AG04449 (cell line): ENCODE measurements around the gene BCL2L1.

Source experiments
- CTCF ChIA-PET: fragments of 350-600 bp; formaldehyde crosslinking; extraction: SDS; loops from one replicate; lab custom pipeline; 2021; ENCODE audit warnings: antibody characterized with exemption; lab: Yijun Ruan, JAX
- POLR2A ChIA-PET: fragments of 400-600, 350-600 bp; formaldehyde crosslinking; extraction: SDS; loops from one replicate; lab custom pipeline; 2020; ENCODE audit warnings: antibody characterized with exemption, inconsistent platforms; lab: Yijun Ruan, JAX
- DNase-seq: peaks from one replicate; pipeline ENCODE4 v3.0.0-alpha.2; 2010; ENCODE audit warnings: low read depth, low spot score
- H3K4me3 ChIP-seq: 2 replicates; pipeline ENCODE4 v1.5.1; 2011; ENCODE audit warnings: low read depth, mild to moderate bottlenecking, control low read depth, low read length
- TF ChIP-seq, protein P1 (sequence below): IDR thresholded peaks from one replicate; pipeline ENCODE4 v1.5.1; 2011; ENCODE audit warnings: mild to moderate bottlenecking, moderate library complexity, low read length, control low read depth, inconsistent platforms; ENCODE audit not compliant: insufficient read depth; ENCODE audit errors: missing control alignments

BCL2L1 gene

GRCh38 chr20:31705191-31705590 lies 17.5 kb downstream of the BCL2L1 start:
- TF ChIP-seq, protein P1, sequence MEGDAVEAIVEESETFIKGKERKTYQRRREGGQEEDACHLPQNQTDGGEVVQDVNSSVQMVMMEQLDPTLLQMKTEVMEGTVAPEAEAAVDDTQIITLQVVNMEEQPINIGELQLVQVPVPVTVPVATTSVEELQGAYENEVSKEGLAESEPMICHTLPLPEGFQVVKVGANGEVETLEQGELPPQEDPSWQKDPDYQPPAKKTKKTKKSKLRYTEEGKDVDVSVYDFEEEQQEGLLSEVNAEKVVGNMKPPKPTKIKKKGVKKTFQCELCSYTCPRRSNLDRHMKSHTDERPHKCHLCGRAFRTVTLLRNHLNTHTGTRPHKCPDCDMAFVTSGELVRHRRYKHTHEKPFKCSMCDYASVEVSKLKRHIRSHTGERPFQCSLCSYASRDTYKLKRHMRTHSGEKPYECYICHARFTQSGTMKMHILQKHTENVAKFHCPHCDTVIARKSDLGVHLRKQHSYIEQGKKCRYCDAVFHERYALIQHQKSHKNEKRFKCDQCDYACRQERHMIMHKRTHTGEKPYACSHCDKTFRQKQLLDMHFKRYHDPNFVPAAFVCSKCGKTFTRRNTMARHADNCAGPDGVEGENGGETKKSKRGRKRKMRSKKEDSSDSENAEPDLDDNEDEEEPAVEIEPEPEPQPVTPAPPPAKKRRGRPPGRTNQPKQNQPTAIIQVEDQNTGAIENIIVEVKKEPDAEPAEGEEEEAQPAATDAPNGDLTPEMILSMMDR = no peak
- ChIA-PET CTCF (interaction anchor here (0.5 to 7.4 kb wide), 5 partner anchors 9 to 202 kb away, joined by 3 to 41 read pairs (median 7); partner anchors contain the start of gene BCL2L1), POLR2A (interaction anchor here (0.6 to 1.5 kb wide), 5 partner anchors 7 to 71 kb away, joined by 3 to 9 read pairs (median 4); no protein-coding TSS in a partner anchor)
- H3K4me3 ChIP-seq = no peak overlapping the region
- no peak for DNase-seq

DNA sequence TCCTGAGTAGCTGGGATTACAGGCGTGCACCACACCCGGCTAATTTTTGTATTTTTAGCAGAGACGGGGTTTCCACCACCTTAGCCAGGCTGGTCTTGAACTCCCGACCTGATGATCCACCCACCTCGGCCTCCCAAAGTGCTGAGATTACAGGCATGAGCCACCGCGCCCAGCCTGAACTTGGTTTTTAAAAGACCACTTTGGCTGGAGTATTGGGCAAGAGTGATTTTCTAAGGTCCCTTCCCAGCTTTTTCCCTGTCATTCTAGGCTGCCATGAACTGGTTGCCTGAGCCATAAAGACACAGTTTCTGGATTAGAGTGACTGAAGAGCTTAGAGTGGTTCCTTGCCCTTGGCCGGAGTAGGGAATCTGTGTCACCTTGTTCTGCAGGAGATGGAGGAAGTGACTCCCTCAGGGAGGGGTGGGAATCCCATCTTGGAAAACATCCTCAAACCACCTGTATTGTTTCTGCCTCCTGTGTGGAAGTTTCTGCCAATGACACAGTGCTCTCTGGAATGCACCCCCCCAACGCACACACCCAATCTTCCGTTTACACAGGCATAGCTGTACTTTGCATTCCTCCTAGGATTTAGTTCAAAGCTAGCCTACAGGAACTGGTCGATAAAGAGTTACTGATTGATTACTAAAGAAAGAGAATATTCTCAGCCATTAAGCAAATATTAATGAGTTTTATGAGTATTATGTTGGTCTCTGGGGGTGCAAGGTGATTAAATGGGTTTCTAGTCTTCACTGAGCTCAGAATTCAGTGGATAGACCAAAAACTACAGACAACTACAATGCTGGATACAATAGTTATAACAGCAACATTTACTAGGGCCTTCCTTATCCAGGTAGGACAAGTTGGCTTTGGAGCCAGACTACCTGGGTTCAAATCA lies 18.2 kb downstream of the BCL2L1 start:
- TF ChIP-seq, protein P1 = no peak

DNA sequence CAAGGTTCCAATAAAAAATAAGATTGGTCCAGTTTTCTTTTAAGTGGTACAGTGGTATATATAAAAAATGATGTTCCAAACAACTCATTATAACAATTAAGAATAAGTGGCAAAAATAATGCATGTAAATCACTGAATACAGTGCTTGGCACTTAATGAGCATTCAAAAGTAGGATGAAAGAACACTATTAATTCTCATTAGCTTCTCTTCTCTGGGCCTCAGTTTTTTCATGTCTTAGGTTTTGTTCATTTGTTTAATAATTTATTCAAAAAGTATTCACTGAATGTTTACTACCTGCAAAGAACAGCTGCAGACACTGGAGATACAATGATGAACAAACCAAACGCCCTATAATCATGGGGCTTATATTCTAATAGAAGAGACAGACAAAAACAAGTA lies 21.1 kb downstream of the BCL2L1 start:
- TF ChIP-seq, protein P1 = no peak
- no peak overlapping the region for H3K4me3 ChIP-seq
- POLR2A ChIA-PET = no interaction called here
- CTCF ChIA-PET = interaction anchor here (0.6 to 8.9 kb wide), 8 partner anchors 12 to 139 kb away, joined by 3 to 79 read pairs (median 4); partner anchors contain the start of gene BCL2L1
- DNase-seq = no peak

More for the DNA sequence above, 18.2 kb downstream of the BCL2L1 start:
- ChIA-PET CTCF (interaction anchor here (1.1 to 7.4 kb wide), 5 partner anchors 10 to 70 kb away, joined by 3 to 41 read pairs (median 7); partner anchors contain the start of gene BCL2L1), POLR2A (interaction anchor here (0.6 to 1.5 kb wide), 6 partner anchors 8 to 70 kb away, joined by 3 to 9 read pairs (median 4); no protein-coding TSS in a partner anchor)
- H3K4me3 ChIP-seq = no peak overlapping the region
- no peak for DNase-seq

GRCh38 chr20:31700747-31701146 lies 21.9 kb downstream of the BCL2L1 start:
- ChIA-PET POLR2A (no interaction called here), CTCF (interaction anchor here (0.8 to 8.9 kb wide), 9 partner anchors 9 to 138 kb away, joined by 3 to 79 read pairs (median 5); partner anchors contain the start of gene BCL2L1)
- DNase-seq = no peak
- TF ChIP-seq, protein P1 = no peak
- no peak overlapping the region for H3K4me3 ChIP-seq

DNA sequence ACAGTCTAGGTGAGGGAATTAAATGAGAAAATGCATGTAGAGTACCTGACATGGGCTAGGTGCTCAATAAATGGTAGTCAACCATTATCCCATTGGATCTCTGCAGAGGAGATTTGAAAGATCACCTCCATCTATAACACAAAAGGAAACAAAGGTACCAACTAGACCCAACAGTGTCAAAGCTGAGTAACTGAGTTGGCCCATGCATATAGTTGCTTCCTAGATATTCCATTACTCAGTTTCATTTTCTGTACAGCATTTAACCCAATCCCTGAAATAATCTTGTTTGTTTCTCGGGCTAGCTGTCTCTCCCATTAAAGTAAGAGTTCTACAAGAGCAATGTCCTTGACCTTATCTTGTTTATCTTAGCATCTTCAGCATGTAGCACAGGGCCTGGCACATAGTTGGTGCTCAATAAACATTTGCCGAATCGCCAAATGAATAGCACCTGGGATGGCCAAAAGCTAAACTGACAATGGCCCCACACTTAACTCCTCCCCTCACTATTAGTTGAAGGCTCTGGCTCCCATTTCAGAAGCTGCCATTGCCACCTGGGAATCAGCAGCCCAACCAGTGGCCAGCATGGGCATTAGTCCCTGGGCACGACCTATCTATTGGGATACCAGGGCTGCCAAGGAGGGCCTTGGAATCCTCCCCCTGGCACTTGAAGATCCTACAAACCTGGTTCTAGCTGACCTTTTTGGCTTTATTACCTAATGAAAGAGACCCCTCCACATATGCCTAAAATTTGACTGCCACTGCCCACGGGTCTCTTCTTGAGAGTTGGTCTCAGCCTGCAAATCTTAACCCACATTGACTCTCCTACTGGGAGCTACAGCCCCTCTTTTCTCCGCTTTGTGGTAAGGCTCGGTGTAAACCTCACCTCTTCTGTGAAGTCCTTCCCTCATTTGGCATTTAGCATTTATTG lies 22.6 kb downstream of the BCL2L1 start:
- POLR2A ChIA-PET = interaction anchor here (0.6 to 1.4 kb wide), 3 partner anchors 13 to 22 kb away, joined by 3 to 5 read pairs (median 3); no protein-coding TSS in a partner anchor
- CTCF ChIA-PET = interaction anchor here (0.8 to 8.9 kb wide), 9 partner anchors 8 to 138 kb away, joined by 3 to 79 read pairs (median 5); partner anchors contain the start of gene BCL2L1
- DNase-seq = no peak
- TF ChIP-seq, protein P1 = no peak
- no peak overlapping the region for H3K4me3 ChIP-seq
